Endodermal cell (in vitro differentiated cells): ENCODE results near the gene SURF6. TPM values are rescaled to one million over a fixed set of nuclear protein-coding genes. Genes with fewer than 3 reads are reported as not detected.

Experiments
- DNase-seq: peaks from one replicate; pipeline ENCODE4 v3.0.0-alpha.2; 2017
- H3K27ac ChIP-seq: 2 replicates; pipeline ENCODE4 v1.5.1; 2013; ENCODE audit warnings: mild to moderate bottlenecking, low read depth, low read length, moderate library complexity
- H3K27me3 ChIP-seq: 2 replicates; pipeline ENCODE4 v1.6.1; 2013; ENCODE audit warnings: mild to moderate bottlenecking, low read length, moderate library complexity; ENCODE audit not compliant: insufficient read depth, control insufficient read depth, poor library complexity, severe bottlenecking
- H3K36me3 ChIP-seq: 2 replicates; pipeline ENCODE4 v1.7.0; 2013; ENCODE audit warnings: mild to moderate bottlenecking, low read length, moderate library complexity; ENCODE audit not compliant: control insufficient read depth, insufficient read depth
- H3K4me1 ChIP-seq: one replicate; pipeline ENCODE4 v1.7.0; 2013; ENCODE audit warnings: low read length; ENCODE audit not compliant: control insufficient read depth, insufficient read depth
- H3K4me3 ChIP-seq: 2 replicates; pipeline ENCODE4 v1.5.1; 2013; ENCODE audit warnings: mild to moderate bottlenecking, low read length, moderate library complexity
- H3K9ac ChIP-seq: 2 replicates; pipeline ENCODE4 v1.6.1; 2013; ENCODE audit warnings: mild to moderate bottlenecking, low read length, moderate library complexity; ENCODE audit not compliant: poor library complexity, severe bottlenecking; ENCODE audit errors: extremely low read depth
- H3K9me3 ChIP-seq: 2 replicates; pipeline ENCODE4 v1.6.1; 2013; ENCODE audit warnings: mild to moderate bottlenecking, low read length, moderate library complexity; ENCODE audit not compliant: control insufficient read depth
- H3K27ac Mint-ChIP-seq: 2 replicates; pipeline ENCODE4 v1.8.0; 2020; ENCODE audit warnings: mixed read lengths
- H3K27me3 Mint-ChIP-seq: 2 replicates; pipeline ENCODE4 v1.8.0; 2021; ENCODE audit warnings: mild to moderate bottlenecking, mixed read lengths; ENCODE audit not compliant: insufficient read depth
- H3K36me3 Mint-ChIP-seq: 2 replicates; pipeline ENCODE4 v1.8.0; 2020; ENCODE audit warnings: low read depth, mixed read lengths
- H3K4me1 Mint-ChIP-seq: 2 replicates; pipeline ENCODE4 v1.8.0; 2020; ENCODE audit warnings: mixed read lengths
- H3K4me3 Mint-ChIP-seq: 2 replicates; pipeline ENCODE4 v1.8.0; 2020; ENCODE audit warnings: mild to moderate bottlenecking, moderate library complexity, mixed read lengths
- H3K9me3 Mint-ChIP-seq: 2 replicates; pipeline ENCODE4 v1.8.0; 2020; ENCODE audit warnings: mild to moderate bottlenecking, mixed read lengths
- WGBS, 2 experiments: methylation state at CpG; one replicate each; pipeline versions ENCODE4 v1.1.5 to v1.1.7; 2013; ENCODE audit warnings: missing lambda C conversion rate in 2 of 2, mixed read lengths in 1 of 2; ENCODE audit not compliant: insufficient coverage in 1 of 2, insufficient read length in 1 of 2; 5-methylcytosine and 5-hydroxymethylcytosine counted together
- total RNA-seq, 2 donors: library from RNA; stranded (reverse); fragmentation: NEBNext Ultra II Directional in 1 of 2; extraction: Animal tissue kit (Norgen Biotek cat#: 25700) in 1 of 2; gene quantifications; 2 replicates in 1 of 2; 3 replicates in 1 of 2; pipeline ENCODE4 v1.2.1, GENCODE V29; 2021
- TF ChIP-seq, protein P1 (sequence below): fragments of 200-600 bp; sonication (generic); conservative IDR thresholded peaks from 2 replicates; pipeline ENCODE4 v1.5.0; 2021; ENCODE audit warnings: antibody characterized with exemption, mild to moderate bottlenecking

SURF6 gene
- total RNA-seq, 2 donors from 2014 or later: 22.9 to 27.5 TPM

DNA sequence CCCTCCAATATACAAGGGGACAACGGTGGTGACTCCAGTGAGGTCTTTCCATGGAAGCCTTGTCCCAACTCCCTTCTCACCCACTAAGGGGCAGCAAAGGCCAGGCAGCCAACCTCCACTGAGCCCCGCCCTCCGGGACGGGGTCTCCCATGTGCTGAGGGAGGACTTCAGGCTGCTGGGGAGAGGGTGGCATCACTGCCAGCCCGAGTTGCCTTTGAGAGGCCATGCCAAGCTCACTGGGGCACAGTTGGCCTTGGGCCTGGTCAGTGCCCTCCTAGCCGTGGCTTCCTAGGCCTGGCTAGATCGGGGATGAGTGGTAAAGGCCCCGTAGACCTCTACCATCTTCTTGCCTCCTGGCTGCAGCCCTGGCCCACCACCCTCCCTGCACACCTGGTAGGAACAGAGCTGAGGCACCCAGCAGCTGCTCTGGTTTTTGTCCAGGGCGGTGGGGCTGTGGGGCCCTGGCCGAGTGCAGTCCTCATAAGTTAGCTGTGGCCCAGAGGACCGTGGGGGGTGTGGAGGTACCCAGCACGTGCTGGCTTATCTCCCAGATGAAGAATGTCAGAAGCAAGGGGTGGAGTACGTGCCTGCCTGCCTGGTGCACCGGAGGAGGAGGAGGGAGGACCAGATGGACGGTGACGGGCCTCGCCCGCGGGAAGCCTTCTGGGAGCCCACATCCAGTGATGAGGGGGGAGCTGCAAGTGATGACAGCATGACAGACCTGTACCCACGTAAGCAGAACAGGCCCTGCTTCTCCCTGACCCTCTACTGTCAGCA is 23.6 kb upstream of the SURF6 start:
- 89 to 95% methylated on average over 15 to 20 of the region's 20 CpGs for WGBS, 2 experiments
- peaks cover 45% of the 10 kb centered on the region for H3K36me3 Mint-ChIP-seq
- Histone ChIP-seq H3K36me3 (peaks cover 51% of the 10 kb centered on the region), H3K4me1 (no peaks in the 10 kb centered on the region), H3K27me3 (no peaks in the 10 kb centered on the region), H3K9me3 (no peaks in the 10 kb centered on the region), H3K9ac (no peak overlapping the region), H3K27ac (no peak overlapping the region), H3K4me3 (no peak overlapping the region)
- H3K27ac Mint-ChIP-seq: no peak overlapping the region
- H3K4me1 Mint-ChIP-seq: peaks cover 3% of the 10 kb centered on the region
- no peaks in the 10 kb centered on the region for H3K27me3 Mint-ChIP-seq
- TF ChIP-seq, protein P1, sequence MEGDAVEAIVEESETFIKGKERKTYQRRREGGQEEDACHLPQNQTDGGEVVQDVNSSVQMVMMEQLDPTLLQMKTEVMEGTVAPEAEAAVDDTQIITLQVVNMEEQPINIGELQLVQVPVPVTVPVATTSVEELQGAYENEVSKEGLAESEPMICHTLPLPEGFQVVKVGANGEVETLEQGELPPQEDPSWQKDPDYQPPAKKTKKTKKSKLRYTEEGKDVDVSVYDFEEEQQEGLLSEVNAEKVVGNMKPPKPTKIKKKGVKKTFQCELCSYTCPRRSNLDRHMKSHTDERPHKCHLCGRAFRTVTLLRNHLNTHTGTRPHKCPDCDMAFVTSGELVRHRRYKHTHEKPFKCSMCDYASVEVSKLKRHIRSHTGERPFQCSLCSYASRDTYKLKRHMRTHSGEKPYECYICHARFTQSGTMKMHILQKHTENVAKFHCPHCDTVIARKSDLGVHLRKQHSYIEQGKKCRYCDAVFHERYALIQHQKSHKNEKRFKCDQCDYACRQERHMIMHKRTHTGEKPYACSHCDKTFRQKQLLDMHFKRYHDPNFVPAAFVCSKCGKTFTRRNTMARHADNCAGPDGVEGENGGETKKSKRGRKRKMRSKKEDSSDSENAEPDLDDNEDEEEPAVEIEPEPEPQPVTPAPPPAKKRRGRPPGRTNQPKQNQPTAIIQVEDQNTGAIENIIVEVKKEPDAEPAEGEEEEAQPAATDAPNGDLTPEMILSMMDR: peak; percentile 78
- peak; percentile 85 for DNase-seq
- H3K4me3 Mint-ChIP-seq: no peak overlapping the region
- no peaks in the 10 kb centered on the region for H3K9me3 Mint-ChIP-seq

DNA sequence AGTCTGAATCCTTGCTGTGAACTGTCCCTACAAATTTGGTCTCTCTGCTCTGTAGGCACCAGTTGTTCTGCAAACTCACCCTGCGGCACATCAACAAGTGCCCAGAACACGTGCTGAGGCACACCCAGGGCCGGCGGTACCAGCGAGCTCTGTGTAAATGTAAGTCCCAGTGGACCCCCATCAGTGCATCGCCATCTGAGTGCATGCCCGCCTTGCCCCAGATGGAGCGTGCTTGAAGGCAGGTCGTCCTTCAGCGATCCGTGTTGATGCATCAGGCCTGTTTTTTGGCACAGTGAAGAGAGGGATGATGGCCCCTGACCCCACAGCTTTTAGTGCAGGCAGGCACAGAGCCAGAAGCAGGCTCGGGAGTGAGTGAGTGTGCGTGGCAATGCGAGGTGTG is 21.7 kb upstream of the SURF6 start:
- Mint-ChIP-seq H3K27me3 (no peaks in the 10 kb centered on the region), H3K4me1 (peaks cover 3% of the 10 kb centered on the region), H3K27ac (no peak overlapping the region), H3K36me3 (peaks cover 35% of the 10 kb centered on the region), H3K4me3 (peak overlapping the region; percentile 89), H3K9me3 (no peaks in the 10 kb centered on the region)
- Histone ChIP-seq H3K36me3 (peaks cover 44% of the 10 kb centered on the region), H3K4me3 (peak overlapping the region; percentile 82), H3K9ac (peak overlapping the region; percentile 41), H3K9me3 (no peaks in the 10 kb centered on the region), H3K27ac (no peak overlapping the region), H3K4me1 (no peaks in the 10 kb centered on the region), H3K27me3 (no peaks in the 10 kb centered on the region)
- TF ChIP-seq, protein P1: no peak
- DNase-seq: no peak
- 95 to 96% methylated on average over 13 to 14 of the region's 14 CpGs for WGBS, 2 experiments

DNA sequence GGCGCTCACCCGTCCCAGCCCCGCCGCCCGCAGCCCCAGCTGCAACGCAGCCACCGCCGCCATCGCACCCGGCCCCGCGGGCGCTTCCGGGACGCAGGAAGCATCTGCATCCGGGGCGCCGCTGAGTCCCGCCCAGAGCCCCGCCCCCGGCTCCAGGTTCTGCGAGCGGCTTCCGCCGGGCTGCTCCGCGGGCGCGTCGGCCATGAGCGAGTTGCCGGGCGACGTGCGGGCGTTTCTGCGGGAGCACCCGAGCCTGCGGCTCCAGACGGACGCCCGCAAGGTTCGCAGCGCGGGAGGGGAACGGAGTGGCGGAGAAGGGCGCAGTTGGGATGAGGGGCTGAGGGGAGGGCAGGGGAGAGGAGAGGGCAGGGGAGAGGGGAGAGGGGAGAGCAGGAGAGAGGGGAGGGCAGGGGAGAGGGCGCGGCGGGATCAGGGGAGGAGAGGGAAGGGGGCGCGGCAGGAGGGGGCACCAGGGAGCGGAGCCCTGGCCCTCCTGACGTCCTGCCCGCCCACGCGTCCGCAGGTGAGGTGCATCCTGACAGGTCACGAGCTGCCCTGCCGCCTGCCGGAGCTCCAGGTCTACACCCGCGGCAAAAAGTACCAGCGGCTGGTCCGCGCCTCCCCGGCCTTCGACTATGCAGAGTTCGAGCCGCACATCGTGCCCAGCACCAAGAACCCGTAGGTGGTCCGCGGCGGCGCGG is 20.6 kb upstream of the SURF6 start, which contains the start of the genes SURF1 and SURF2:
SURF1 (minus strand) TSS at position 97 of the 701 bp plus-strand sequence; CDS start at position 63, 34 bp downstream.
SURF2 (plus strand) TSS at position 160 of the 701 bp plus-strand sequence; CDS start at position 203, 43 bp downstream.
- peak; percentile 95 for DNase-seq
- Histone ChIP-seq H3K27me3 (no peaks in the 10 kb centered on the region), H3K9ac (peak within 1 kb of the TSS; percentile 52), H3K4me3 (peak within 1 kb of the TSS; percentile 88), H3K4me1 (no peaks in the 10 kb centered on the region), H3K36me3 (peaks cover 44% of the 10 kb centered on the region), H3K27ac (no peak within 1 kb of the TSS), H3K9me3 (no peaks in the 10 kb centered on the region)
- H3K4me3 Mint-ChIP-seq: peak within 1 kb of the TSS; percentile 89
- WGBS, 2 experiments: 0% methylated on average over 9 to 78 of the region's 78 CpGs
- H3K9me3 Mint-ChIP-seq: no peaks in the 10 kb centered on the region
- peak within 1 kb of the TSS; percentile 94 for H3K27ac Mint-ChIP-seq
- TF ChIP-seq, protein P1: peak; percentile 40
- peaks cover 36% of the 10 kb centered on the region for H3K36me3 Mint-ChIP-seq
- H3K27me3 Mint-ChIP-seq: no peaks in the 10 kb centered on the region
- H3K4me1 Mint-ChIP-seq: peaks cover 3% of the 10 kb centered on the region
